Esophagus squamous epithelium (tissue), 4 donors: Measurements from ENCODE around the gene FBXW11.

Source experiments
- POLR2A ChIP-seq, 4 donors: fragments of 450-650 bp; IDR thresholded peaks; one replicate each; pipeline ENCODE4 v1.6.1; 2017; ENCODE audit warnings: antibody characterized with exemption in 4 of 4, mild to moderate bottlenecking in 4 of 4, moderate library complexity in 3 of 4
- TF ChIP-seq, protein P1 (sequence below), 6 experiments: fragments of 450-650 bp in 4 of 6; fragments of 200-600 bp in 2 of 6; sonication (generic) in 2 of 6; IDR thresholded peaks; one replicate each; pipeline ENCODE4 v1.5.1; 2016 to 2019; ENCODE audit warnings: antibody characterized with exemption in 6 of 6, mild to moderate bottlenecking in 4 of 6, moderate library complexity in 4 of 6

DNA sequence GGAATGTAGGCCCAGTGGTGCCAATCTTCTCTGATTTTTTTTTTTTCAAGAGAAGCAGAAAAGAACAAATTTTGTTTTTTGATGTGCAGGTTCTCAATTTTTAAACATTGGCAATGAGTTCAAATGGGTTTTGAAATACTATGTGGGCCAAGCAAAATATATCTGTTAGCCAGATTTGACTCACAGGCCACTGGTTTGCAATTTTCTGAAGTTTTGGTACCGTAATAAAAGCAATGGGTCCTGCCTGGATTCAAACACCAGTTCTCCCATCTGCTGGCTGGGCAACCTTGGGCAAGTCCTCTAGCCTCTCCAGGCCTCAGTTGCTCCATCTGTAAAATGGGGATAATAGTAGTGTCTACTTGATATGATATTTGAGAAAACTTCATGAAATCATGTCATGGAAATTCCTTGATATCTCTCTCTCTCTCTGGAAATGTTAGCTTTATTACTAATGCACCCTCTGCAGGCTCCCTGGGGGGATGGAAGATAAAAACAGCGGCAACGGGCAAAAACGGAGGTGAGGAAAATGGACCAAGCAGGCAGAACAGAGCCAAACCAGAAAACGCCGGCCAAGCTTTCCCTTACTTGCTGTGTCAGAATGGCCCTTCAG, 157.4 kb downstream of the FBXW11 start:
- TF ChIP-seq, protein P1, sequence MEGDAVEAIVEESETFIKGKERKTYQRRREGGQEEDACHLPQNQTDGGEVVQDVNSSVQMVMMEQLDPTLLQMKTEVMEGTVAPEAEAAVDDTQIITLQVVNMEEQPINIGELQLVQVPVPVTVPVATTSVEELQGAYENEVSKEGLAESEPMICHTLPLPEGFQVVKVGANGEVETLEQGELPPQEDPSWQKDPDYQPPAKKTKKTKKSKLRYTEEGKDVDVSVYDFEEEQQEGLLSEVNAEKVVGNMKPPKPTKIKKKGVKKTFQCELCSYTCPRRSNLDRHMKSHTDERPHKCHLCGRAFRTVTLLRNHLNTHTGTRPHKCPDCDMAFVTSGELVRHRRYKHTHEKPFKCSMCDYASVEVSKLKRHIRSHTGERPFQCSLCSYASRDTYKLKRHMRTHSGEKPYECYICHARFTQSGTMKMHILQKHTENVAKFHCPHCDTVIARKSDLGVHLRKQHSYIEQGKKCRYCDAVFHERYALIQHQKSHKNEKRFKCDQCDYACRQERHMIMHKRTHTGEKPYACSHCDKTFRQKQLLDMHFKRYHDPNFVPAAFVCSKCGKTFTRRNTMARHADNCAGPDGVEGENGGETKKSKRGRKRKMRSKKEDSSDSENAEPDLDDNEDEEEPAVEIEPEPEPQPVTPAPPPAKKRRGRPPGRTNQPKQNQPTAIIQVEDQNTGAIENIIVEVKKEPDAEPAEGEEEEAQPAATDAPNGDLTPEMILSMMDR (IDR thresholded peaks at IDR 0.05), result no peak
- no peak for TF ChIP-seq POLR2A (IDR thresholded peaks at IDR 0.05)
